ENCODE results near the gene YIPF4. TPM values are rescaled to one million over a fixed set of nuclear protein-coding genes. Genes with fewer than 3 reads are reported as not detected.
"Not testable (repeated sequence)": the region's sequence is repeated elsewhere in the genome, so short reads cannot be mapped to it uniquely, and the experiment has no call there.

YIPF4 gene
- total RNA-seq, 1 donor from 2014 or later: 58.0 TPM

- peaks cover 22% of the 10 kb centered on the region for H3K4me1 Mint-ChIP-seq (ENCODE audit: unreplicated experiment)
- peak; percentile 62 for DNase-seq (ENCODE audit: low spot score)
- peaks cover 8% of the 10 kb centered on the region for H3K36me3 Mint-ChIP-seq (ENCODE audit: low read depth, unreplicated experiment)
- peak overlapping the region; percentile 89 for H3K27ac Mint-ChIP-seq (ENCODE audit: unreplicated experiment)
- H3K9me3 Mint-ChIP-seq (ENCODE audit: unreplicated experiment): no peaks in the 10 kb centered on the region
- H3K27me3 Mint-ChIP-seq (ENCODE audit: unreplicated experiment): peaks cover 10% of the 10 kb centered on the region
- no peak for TF ChIP-seq CTCF (IDR thresholded peaks at IDR 0.05; ENCODE audit: unreplicated experiment)
- H3K4me3 Mint-ChIP-seq (ENCODE audit: unreplicated experiment): peak overlapping the region; percentile 93
These were observed 79.8 kb downstream of the YIPF4 start for GRCh38 chr2:32357318-32358110.

GRCh38 chr2:32358111-32358482 is 80.4 kb downstream of the YIPF4 start:
- no peak for TF ChIP-seq CTCF (IDR thresholded peaks at IDR 0.05; ENCODE audit: unreplicated experiment)
- Mint-ChIP-seq H3K36me3 (ENCODE audit: low read depth, unreplicated experiment) (peaks cover 8% of the 10 kb centered on the region), H3K9me3 (ENCODE audit: unreplicated experiment) (no peaks in the 10 kb centered on the region), H3K4me1 (ENCODE audit: unreplicated experiment) (peaks cover 22% of the 10 kb centered on the region), H3K4me3 (ENCODE audit: unreplicated experiment) (peak overlapping the region; percentile 93), H3K27me3 (ENCODE audit: unreplicated experiment) (peaks cover 10% of the 10 kb centered on the region), H3K27ac (ENCODE audit: unreplicated experiment) (peak overlapping the region; percentile 81)
- no peak for DNase-seq (ENCODE audit: low spot score)

GRCh38 chr2:32360416-32360815 is 82.7 kb downstream of the YIPF4 start:
- Mint-ChIP-seq H3K4me3 (ENCODE audit: unreplicated experiment) (no peak overlapping the region), H3K27ac (ENCODE audit: unreplicated experiment) (no peak overlapping the region), H3K4me1 (ENCODE audit: unreplicated experiment) (peaks cover 22% of the 10 kb centered on the region), H3K9me3 (ENCODE audit: unreplicated experiment) (no peaks in the 10 kb centered on the region), H3K36me3 (ENCODE audit: low read depth, unreplicated experiment) (peaks cover 8% of the 10 kb centered on the region), H3K27me3 (ENCODE audit: unreplicated experiment) (peaks cover 9% of the 10 kb centered on the region)
- TF ChIP-seq CTCF (IDR thresholded peaks at IDR 0.05; ENCODE audit: unreplicated experiment): no peak
- DNase-seq (ENCODE audit: low spot score): no peak

- not testable (repeated sequence) for H3K27me3 Mint-ChIP-seq (ENCODE audit: unreplicated experiment); DNase-seq (ENCODE audit: low spot score); H3K9me3 Mint-ChIP-seq (ENCODE audit: unreplicated experiment); H3K27ac Mint-ChIP-seq (ENCODE audit: unreplicated experiment); H3K36me3 Mint-ChIP-seq (ENCODE audit: low read depth, unreplicated experiment); H3K4me3 Mint-ChIP-seq (ENCODE audit: unreplicated experiment)
- peaks cover 21% of the 10 kb centered on the region for H3K4me1 Mint-ChIP-seq (ENCODE audit: unreplicated experiment)
These were observed 85.3 kb downstream of the YIPF4 start for GRCh38 chr2:32362997-32363396.

- no peaks in the 10 kb centered on the region for H3K9me3 Mint-ChIP-seq (ENCODE audit: unreplicated experiment)
- no peak overlapping the region for H3K27ac Mint-ChIP-seq (ENCODE audit: unreplicated experiment)
- H3K27me3 Mint-ChIP-seq (ENCODE audit: unreplicated experiment): no peaks in the 10 kb centered on the region
- H3K4me1 Mint-ChIP-seq (ENCODE audit: unreplicated experiment): peaks cover 15% of the 10 kb centered on the region
- TF ChIP-seq CTCF (IDR thresholded peaks at IDR 0.05; ENCODE audit: unreplicated experiment): no peak
- no peak overlapping the region for H3K4me3 Mint-ChIP-seq (ENCODE audit: unreplicated experiment)
- H3K36me3 Mint-ChIP-seq (ENCODE audit: low read depth, unreplicated experiment): peaks cover 3% of the 10 kb centered on the region
- no peak for DNase-seq (ENCODE audit: low spot score)
These were observed 85.9 kb downstream of the YIPF4 start for GRCh38 chr2:32363597-32363996.

GRCh38 chr2:32364290-32364689 is 86.6 kb downstream of the YIPF4 start:
- H3K9me3 Mint-ChIP-seq (ENCODE audit: unreplicated experiment); H3K27ac Mint-ChIP-seq (ENCODE audit: unreplicated experiment); H3K4me1 Mint-ChIP-seq (ENCODE audit: unreplicated experiment); DNase-seq (ENCODE audit: low spot score); H3K36me3 Mint-ChIP-seq (ENCODE audit: low read depth, unreplicated experiment); H3K4me3 Mint-ChIP-seq (ENCODE audit: unreplicated experiment); H3K27me3 Mint-ChIP-seq (ENCODE audit: unreplicated experiment): not testable (repeated sequence)

GRCh38 chr2:32365679-32366078 is 88.0 kb downstream of the YIPF4 start:
- DNase-seq (ENCODE audit: low spot score); H3K27me3 Mint-ChIP-seq (ENCODE audit: unreplicated experiment); H3K27ac Mint-ChIP-seq (ENCODE audit: unreplicated experiment); H3K4me3 Mint-ChIP-seq (ENCODE audit: unreplicated experiment); H3K36me3 Mint-ChIP-seq (ENCODE audit: low read depth, unreplicated experiment); H3K4me1 Mint-ChIP-seq (ENCODE audit: unreplicated experiment); H3K9me3 Mint-ChIP-seq (ENCODE audit: unreplicated experiment): not testable (repeated sequence)

Data from endothelial cell (in vitro differentiated cells).